ENCODE data around the gene TRPT1. TPM values are rescaled to one million over a fixed set of nuclear protein-coding genes. Genes with fewer than 3 reads are reported as not detected.

Gene TRPT1
- total RNA-seq, 2 experiments from 2014 or later: 11.3 to 11.5 TPM

DNA sequence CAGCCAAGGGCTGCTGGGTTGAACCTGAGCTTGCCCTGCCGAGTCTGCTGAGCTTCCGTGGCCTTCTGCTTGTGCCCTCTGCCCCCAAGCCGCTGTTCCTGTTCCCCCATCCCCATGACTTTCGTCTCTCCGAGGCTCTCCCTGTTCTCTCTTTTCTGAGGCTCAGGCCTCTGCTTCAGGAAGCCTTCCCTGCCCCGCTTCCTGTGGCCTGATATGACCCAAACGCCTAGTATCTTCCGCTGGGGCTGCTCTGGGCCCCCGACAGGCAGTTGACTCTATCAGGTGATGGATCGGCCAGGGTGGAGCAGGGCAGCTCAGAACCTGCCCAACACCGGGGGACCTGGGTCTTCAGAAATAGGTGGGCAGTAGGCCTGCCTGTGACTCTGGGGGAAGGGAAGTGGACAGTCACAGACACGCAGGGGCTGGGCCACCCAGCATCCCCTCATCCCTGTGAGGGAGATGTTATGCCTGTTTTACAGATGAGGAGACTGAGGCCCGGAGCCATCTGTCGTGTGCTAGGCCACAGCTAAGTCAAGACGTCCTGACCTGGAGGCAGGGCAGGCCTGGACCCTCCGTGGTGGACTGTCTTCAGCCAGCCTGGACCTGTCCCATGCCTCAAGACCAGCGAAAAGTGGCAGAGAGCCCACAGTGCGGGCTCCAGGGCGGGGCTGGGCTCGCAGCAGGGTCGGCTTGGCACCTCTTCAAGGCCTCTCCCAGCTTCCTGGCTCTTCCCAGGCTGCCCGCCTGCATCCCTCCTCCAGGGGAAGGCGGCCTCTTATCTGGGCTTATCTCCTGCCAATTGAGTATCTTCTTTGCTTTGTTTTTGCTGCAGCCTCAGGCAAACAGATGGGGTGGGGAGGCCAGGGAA, 42.3 kb upstream of the TRPT1 start:
- ATAC-seq (ENCODE audit: poor library complexity) (no peak), DNase-seq (peak in 1 of 14 experiments; percentile 37)
- Histone ChIP-seq H3K9me3 (ENCODE audit: control insufficient read depth in 1 of 2, insufficient read depth in 1 of 2, low read length in 2 of 2) (no peaks in the 10 kb centered on the region), H3K27me3 (ENCODE audit: control insufficient read depth in 1 of 2, insufficient read depth in 2 of 2, low read length in 2 of 2) (no peaks in the 10 kb centered on the region), H3K27ac (ENCODE audit: low read depth in 1 of 2, low read length in 2 of 2) (peak overlapping the region; percentile 92 to 99), H3K36me3 (ENCODE audit: insufficient read depth, low read length) (no peaks in the 10 kb centered on the region), H3K4me3 (ENCODE audit: low read length) (peak overlapping the region; percentile 97), H3K4me1 (ENCODE audit: insufficient read depth, low read length) (peaks cover 43% of the 10 kb centered on the region)
- ChIA-PET CTCF (interaction anchor here (1.4 to 3.4 kb wide), 6 partner anchors 16 to 82 kb away, joined by 4 to 19 read pairs (median 6); partner anchors contain the start of genes PPP1R14B, PRDX5, STIP1 and TRMT112), POLR2A (interaction anchor here (0.8 to 6.6 kb wide), 14 partner anchors 15 to 83 kb away, joined by 3 to 125 read pairs (median 20); partner anchors contain the start of genes BAD, DNAJC4, ESRRA and FERMT3)
- TF ChIP-seq, protein P1, sequence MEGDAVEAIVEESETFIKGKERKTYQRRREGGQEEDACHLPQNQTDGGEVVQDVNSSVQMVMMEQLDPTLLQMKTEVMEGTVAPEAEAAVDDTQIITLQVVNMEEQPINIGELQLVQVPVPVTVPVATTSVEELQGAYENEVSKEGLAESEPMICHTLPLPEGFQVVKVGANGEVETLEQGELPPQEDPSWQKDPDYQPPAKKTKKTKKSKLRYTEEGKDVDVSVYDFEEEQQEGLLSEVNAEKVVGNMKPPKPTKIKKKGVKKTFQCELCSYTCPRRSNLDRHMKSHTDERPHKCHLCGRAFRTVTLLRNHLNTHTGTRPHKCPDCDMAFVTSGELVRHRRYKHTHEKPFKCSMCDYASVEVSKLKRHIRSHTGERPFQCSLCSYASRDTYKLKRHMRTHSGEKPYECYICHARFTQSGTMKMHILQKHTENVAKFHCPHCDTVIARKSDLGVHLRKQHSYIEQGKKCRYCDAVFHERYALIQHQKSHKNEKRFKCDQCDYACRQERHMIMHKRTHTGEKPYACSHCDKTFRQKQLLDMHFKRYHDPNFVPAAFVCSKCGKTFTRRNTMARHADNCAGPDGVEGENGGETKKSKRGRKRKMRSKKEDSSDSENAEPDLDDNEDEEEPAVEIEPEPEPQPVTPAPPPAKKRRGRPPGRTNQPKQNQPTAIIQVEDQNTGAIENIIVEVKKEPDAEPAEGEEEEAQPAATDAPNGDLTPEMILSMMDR (IDR thresholded peaks at IDR 0.05): no peak
- Mint-ChIP-seq H3K9me3 (no peaks in the 10 kb centered on the region), H3K27me3 (peaks cover 5% of the 10 kb centered on the region), H3K36me3 (ENCODE audit: low read depth) (peaks cover 20% of the 10 kb centered on the region), H3K27ac (peak overlapping the region; percentile 99), H3K4me1 (ENCODE audit: low read depth) (peaks cover 32% of the 10 kb centered on the region), H3K4me3 (peak overlapping the region; percentile 94)
- intact Hi-C loops (cut with DNase I, micrococcal nuclease): no loop called here

DNA sequence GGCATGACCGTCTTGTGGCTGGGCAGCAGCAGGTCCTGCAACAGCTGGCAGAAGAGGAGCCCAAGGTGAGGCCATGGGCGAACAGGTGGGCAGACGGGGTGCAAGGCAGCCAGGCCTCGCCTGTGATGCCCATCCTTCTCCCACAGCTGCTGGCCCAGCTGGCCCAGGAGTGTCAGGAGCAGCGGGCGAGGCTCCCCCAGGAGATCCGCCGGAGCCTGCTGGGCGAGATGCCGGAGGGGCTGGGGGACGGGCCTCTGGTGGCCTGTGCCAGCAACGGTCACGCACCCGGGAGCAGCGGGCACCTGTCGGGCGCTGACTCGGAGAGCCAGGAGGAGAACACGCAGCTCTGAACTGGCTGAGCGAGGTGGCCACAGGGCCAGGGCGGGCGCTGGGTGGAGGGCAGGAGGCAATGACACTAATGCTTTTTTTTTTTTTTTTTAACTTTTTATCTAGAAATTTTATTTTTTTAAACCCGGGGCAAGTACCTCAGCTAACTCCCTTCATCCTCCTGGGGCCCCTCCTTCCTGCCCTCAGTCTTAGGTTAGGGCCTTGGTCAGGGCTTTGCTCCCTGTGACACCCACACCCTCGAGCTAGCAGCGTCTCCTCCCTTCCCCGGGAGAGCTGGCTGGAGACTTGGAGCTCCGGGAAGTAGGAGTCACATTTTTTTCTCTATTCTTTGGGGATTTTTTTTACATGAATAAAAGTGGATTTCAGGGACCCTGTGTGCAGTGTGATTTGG, 41.4 kb upstream of the TRPT1 start:
- H3K27me3 ChIP-seq (ENCODE audit: control insufficient read depth in 1 of 2, insufficient read depth in 2 of 2, low read length in 2 of 2): no peaks in the 10 kb centered on the region
- H3K27ac Mint-ChIP-seq: peak overlapping the region; percentile 99
- H3K9me3 Mint-ChIP-seq: no peaks in the 10 kb centered on the region
- peaks cover 40% of the 10 kb centered on the region for H3K4me1 ChIP-seq (ENCODE audit: insufficient read depth, low read length)
- H3K9me3 ChIP-seq (ENCODE audit: control insufficient read depth in 1 of 2, insufficient read depth in 1 of 2, low read length in 2 of 2): no peaks in the 10 kb centered on the region
- CTCF ChIA-PET: interaction anchor here (0.6 to 3.4 kb wide), 5 partner anchors 15 to 814 kb away, joined by 3 to 19 read pairs (median 5); partner anchors contain the start of gene STIP1
- peaks cover 7% of the 10 kb centered on the region for H3K36me3 ChIP-seq (ENCODE audit: insufficient read depth, low read length)
- no peak overlapping the region for H3K4me3 ChIP-seq (ENCODE audit: low read length)
- POLR2A ChIA-PET: interaction anchor here (0.8 to 6.6 kb wide), 6 partner anchors 18 to 61 kb away, joined by 5 to 108 read pairs (median 60); partner anchors contain the start of genes FERMT3, FKBP2, GPR137 and NUDT22
- DNase-seq (peak in 1 of 14 experiments; percentile 36), ATAC-seq (ENCODE audit: poor library complexity) (no peak)
- peak overlapping the region; percentile 94 for H3K4me3 Mint-ChIP-seq
- intact Hi-C loops (cut with DNase I, micrococcal nuclease): no loop called here
- H3K36me3 Mint-ChIP-seq (ENCODE audit: low read depth): peaks cover 20% of the 10 kb centered on the region
- H3K27me3 Mint-ChIP-seq: peaks cover 5% of the 10 kb centered on the region
- peaks cover 32% of the 10 kb centered on the region for H3K4me1 Mint-ChIP-seq (ENCODE audit: low read depth)
- TF ChIP-seq, protein P1 (IDR thresholded peaks at IDR 0.05): no peak
- no peak overlapping the region for H3K27ac ChIP-seq (ENCODE audit: low read depth in 1 of 2, low read length in 2 of 2)

DNA sequence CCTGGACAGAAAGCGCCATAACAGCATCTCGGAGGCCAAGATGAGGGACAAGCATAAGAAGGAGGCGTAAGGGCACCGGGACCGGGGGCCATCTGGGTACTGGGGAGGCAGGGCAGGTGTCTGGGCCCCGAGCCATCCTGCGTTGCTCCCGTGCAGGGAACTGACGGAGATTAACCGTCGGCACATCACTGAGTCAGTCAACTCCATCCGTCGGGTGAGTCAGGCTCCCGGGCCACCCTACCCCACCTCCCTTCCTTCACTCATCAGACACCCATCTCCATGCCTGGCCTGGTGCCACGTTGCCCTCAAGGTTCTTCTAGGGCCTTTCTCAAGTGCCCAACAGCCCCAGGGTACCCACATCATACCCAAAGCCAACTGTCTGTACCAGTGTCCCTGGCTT, 40.4 kb upstream of the TRPT1 start:
- intact Hi-C loops (cut with DNase I, micrococcal nuclease): no loop called here
- H3K4me1 Mint-ChIP-seq (ENCODE audit: low read depth): peaks cover 25% of the 10 kb centered on the region
- no peaks in the 10 kb centered on the region for H3K9me3 ChIP-seq (ENCODE audit: control insufficient read depth in 1 of 2, insufficient read depth in 1 of 2, low read length in 2 of 2)
- peaks cover 30% of the 10 kb centered on the region for H3K4me1 ChIP-seq (ENCODE audit: insufficient read depth, low read length)
- ChIA-PET CTCF (no interaction called here), POLR2A (interaction anchor here (6.6 kb wide), 1 partner anchor 60 kb away, joined by 108 read pairs; the partner anchor contains the start of gene FERMT3)
- H3K27ac Mint-ChIP-seq: no peak overlapping the region
- peaks cover 5% of the 10 kb centered on the region for H3K27me3 Mint-ChIP-seq
- peaks cover 8% of the 10 kb centered on the region for H3K36me3 ChIP-seq (ENCODE audit: insufficient read depth, low read length)
- H3K27ac ChIP-seq (ENCODE audit: low read depth in 1 of 2, low read length in 2 of 2): no peak overlapping the region
- H3K36me3 Mint-ChIP-seq (ENCODE audit: low read depth): peaks cover 15% of the 10 kb centered on the region
- no peak overlapping the region for H3K4me3 ChIP-seq (ENCODE audit: low read length)
- TF ChIP-seq, protein P1 (IDR thresholded peaks at IDR 0.05): no peak
- H3K9me3 Mint-ChIP-seq: no peaks in the 10 kb centered on the region
- no peaks in the 10 kb centered on the region for H3K27me3 ChIP-seq (ENCODE audit: control insufficient read depth in 1 of 2, insufficient read depth in 2 of 2, low read length in 2 of 2)
- H3K4me3 Mint-ChIP-seq: no peak overlapping the region
- no peak for ATAC-seq (ENCODE audit: poor library complexity)
- no peak for DNase-seq
